HCT116 (cell line): ENCODE measurements around the gene PLK4. TPM values are rescaled to one million over a fixed set of nuclear protein-coding genes. Genes with fewer than 3 reads are reported as not detected.

Experiments
- ATAC-seq: fragments of 200-7000 bp; cut with Tn5 transposase; 2 replicates; pipeline ENCODE4 v1.9.1; 2020; ENCODE audit warnings: mild to moderate bottlenecking, moderate library complexity
- BruUV-seq: library from RNA; stranded (reverse); fragments of 400-500 nt; replicated peaks from 2 replicates; lab custom pipeline; 2021; lab: Mats Ljungman, UMichigan
- CTCF ChIA-PET: fragments of 300-600 bp; sonication (Branson Sonifier 250); formaldehyde crosslinking; loops from one replicate; lab custom pipeline; 2021; ENCODE audit warnings: antibody characterized with exemption; lab: Charles Lee
- POLR2A ChIA-PET: fragments of 300-600, 350-600 bp; sonication (Branson Sonifier 250); formaldehyde crosslinking; loops from one replicate; lab custom pipeline; 2021; ENCODE audit warnings: antibody characterized with exemption; lab: Charles Lee
- RAD21 ChIA-PET, 2 experiments: fragments of 300-600 bp; sonication (Branson Sonifier 250); formaldehyde crosslinking; loops; one replicate each; lab custom pipeline; 2023; ENCODE audit warnings: low total read pairs in 2 of 2; ENCODE audit not compliant: uncharacterized antibody in 2 of 2, unreplicated experiment in 2 of 2, low non-redundant PET in 1 of 2; lab: Charles Lee
- DNase-seq: peaks from one replicate; pipeline ENCODE4 v3.0.0-alpha.2; 2010; ENCODE audit warnings: low read depth, low spot score
- H2AFZ ChIP-seq: fragments of 200-600 bp; shearing (Covaris generic), sonication (generic); 2 replicates; pipeline ENCODE4 v1.6.1; 2017; ENCODE audit warnings: low read depth, mixed run types, mixed read lengths, antibody characterized with exemption, low read length; ENCODE audit not compliant: poor library complexity, severe bottlenecking
- H3K27ac ChIP-seq: 2 replicates; pipeline ENCODE4 v1.5.1; 2012; ENCODE audit warnings: low read depth, low read length
- H3K27me3 ChIP-seq: fragments of 200-600 bp; sonication (generic); 2 replicates; pipeline ENCODE4 v1.6.1; 2016; ENCODE audit warnings: mixed run types, low read length, mixed read lengths; ENCODE audit not compliant: insufficient read depth
- H3K36me3 ChIP-seq, 2 experiments: fragments of 200-500 bp in 1 of 2; fragments of 200-600 bp in 1 of 2; sonication (Bioruptor generic) in 1 of 2; sonication (generic) in 1 of 2; 2 replicates each; pipeline versions ENCODE4 v1.5.1 to v1.6.1; 2014 to 2016; ENCODE audit warnings: low read length in 2 of 2, inconsistent platforms in 1 of 2, mixed read lengths in 1 of 2, mixed run types in 1 of 2; ENCODE audit not compliant: insufficient read depth in 2 of 2, control insufficient read depth in 1 of 2
- H3K4me1 ChIP-seq, 2 experiments: fragments of 200-600 bp in 1 of 2; sonication (generic) in 1 of 2; 2 replicates each; pipeline versions ENCODE4 v1.5.1 to v1.6.1; 2012 to 2017; ENCODE audit warnings: low read length in 2 of 2, inconsistent platforms in 1 of 2, mild to moderate bottlenecking in 1 of 2, mixed read lengths in 1 of 2, mixed run types in 1 of 2, moderate library complexity in 1 of 2; ENCODE audit not compliant: insufficient read depth in 2 of 2, control insufficient read depth in 1 of 2
- H3K4me2 ChIP-seq: fragments of 200-600 bp; sonication (generic); 2 replicates; pipeline ENCODE4 v1.6.1; 2017; ENCODE audit warnings: mixed run types, low read length, mixed read lengths
- H3K4me3 ChIP-seq, 2 experiments: fragments of 200-600 bp in 1 of 2; sonication (generic) in 1 of 2; replicated peaks in 1 of 2; 2 replicates each; pipeline ENCODE4 v1.5.1; 2011 to 2016; ENCODE audit warnings: low read length in 2 of 2, control low read depth in 1 of 2, low read depth in 1 of 2, mild to moderate bottlenecking in 1 of 2, mixed read lengths in 1 of 2, mixed run types in 1 of 2
- H3K79me2 ChIP-seq: fragments of 200-600 bp; sonication (generic); 2 replicates; pipeline ENCODE4 v1.6.1; 2017; ENCODE audit warnings: mild to moderate bottlenecking, mixed run types, low read length, moderate library complexity, mixed read lengths; ENCODE audit not compliant: insufficient read depth
- H3K9ac ChIP-seq: fragments of 200-600 bp; sonication (generic); 2 replicates; pipeline ENCODE4 v1.6.1; 2016; ENCODE audit warnings: low read length, mixed read lengths
- H3K9me2 ChIP-seq: fragments of 200-600 bp; sonication (generic), shearing (Covaris generic); 2 replicates; pipeline ENCODE4 v1.6.1; 2017; ENCODE audit warnings: mixed run types, mild to moderate bottlenecking, moderate library complexity; ENCODE audit not compliant: insufficient read depth
- H3K9me3 ChIP-seq, 2 experiments: fragments of 200-500 bp in 1 of 2; fragments of 200-600 bp in 1 of 2; sonication (Bioruptor generic) in 1 of 2; sonication (generic) in 1 of 2; 2 replicates each; pipeline ENCODE4 v1.6.1; 2014 to 2017; ENCODE audit warnings: low read length in 2 of 2, mixed read lengths in 2 of 2, inconsistent platforms in 1 of 2, low read depth in 1 of 2, mild to moderate bottlenecking in 1 of 2, mixed run types in 1 of 2, moderate library complexity in 1 of 2; ENCODE audit not compliant: control insufficient read depth in 1 of 2, insufficient read depth in 1 of 2
- H4K20me1 ChIP-seq: fragments of 200-600 bp; sonication (generic), shearing (Covaris generic); 2 replicates; pipeline ENCODE4 v1.6.1; 2017; ENCODE audit warnings: mixed run types, mild to moderate bottlenecking, moderate library complexity; ENCODE audit not compliant: insufficient read depth
- CEBPB ChIP-seq: IDR thresholded peaks from 2 replicates; pipeline ENCODE4 v1.6.1; 2012; ENCODE audit warnings: low read depth
- EZH2 ChIP-seq: fragments of 200-600 bp; sonication (generic); IDR thresholded peaks from 2 replicates; pipeline ENCODE4 v1.6.1; 2017; ENCODE audit warnings: antibody characterized with exemption, mixed run types
- EZH2phosphoT487 ChIP-seq: fragments of 200-600 bp; IDR thresholded peaks from 2 replicates; pipeline ENCODE4 v1.6.1; 2018; ENCODE audit warnings: antibody characterized with exemption, borderline replicate concordance
- FOSL1 ChIP-seq: IDR thresholded peaks from 2 replicates; pipeline ENCODE4 v1.6.1; 2012; ENCODE audit warnings: low read depth
- JUND ChIP-seq: IDR thresholded peaks from 2 replicates; pipeline ENCODE4 v1.6.1; 2012
- TCF7L2 ChIP-seq: IDR thresholded peaks from 2 replicates; pipeline ENCODE4 v1.7.0; 2011; ENCODE audit warnings: borderline replicate concordance, inconsistent platforms; ENCODE audit not compliant: insufficient read depth, insufficient read length; ENCODE audit errors: extremely low read depth
- YY1 ChIP-seq: IDR thresholded peaks from 2 replicates; pipeline ENCODE4 v1.6.1; 2011; ENCODE audit warnings: low read length, low read depth, moderate library complexity, mild to moderate bottlenecking; ENCODE audit not compliant: insufficient replicate concordance; ENCODE audit errors: extremely low read depth
- intact Hi-C: fragments of 100-400 bp; cut with micrococcal nuclease; formaldehyde crosslinking; loops from 2 replicates; pipeline ENCODE4 v1.10.0; 2022
- total RNA-seq: library from RNA; stranded (reverse); gene quantifications from one replicate; pipeline ENCODE4 v1.2.1, GENCODE V29; 2021; ENCODE audit not compliant: unreplicated experiment
- TF ChIP-seq, protein P1 (sequence below): IDR thresholded peaks from 2 replicates; pipeline ENCODE4 v1.6.1; 2012; ENCODE audit warnings: low read depth
- TF ChIP-seq, protein P2 (sequence below): IDR thresholded peaks from 2 replicates; pipeline ENCODE4 v1.6.1; 2012

The PLK4 gene
- total RNA-seq, 1 experiment from 2014 or later: 34.8 TPM

DNA sequence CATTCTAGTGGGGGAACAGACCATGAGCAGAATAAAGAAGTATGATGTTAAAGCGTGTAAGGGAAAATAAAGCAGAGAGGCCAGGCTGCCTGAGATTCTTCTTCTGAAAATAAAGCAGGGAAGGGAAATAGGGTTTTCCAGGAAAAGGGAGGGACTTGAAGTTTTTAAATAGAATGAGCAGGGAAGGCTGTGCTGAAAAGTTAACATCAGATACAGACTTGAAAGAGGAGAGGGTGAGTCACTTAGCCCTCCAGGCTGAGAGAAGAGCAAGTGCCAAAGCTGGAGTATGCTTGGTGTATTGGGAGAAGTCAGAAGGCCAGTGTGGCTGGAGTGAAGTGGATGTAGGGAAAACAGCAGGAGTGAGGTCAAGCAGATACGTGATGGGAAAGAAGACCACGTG lies 10.0 kb upstream of the PLK4 start:
- Histone ChIP-seq H3K79me2 (peaks cover 9% of the 10 kb centered on the region; the same call in 1 of the 2 replicates), H3K9me2 (no peaks in the 10 kb centered on the region), H4K20me1 (no peaks in the 10 kb centered on the region), H3K9me3 (no peaks in the 10 kb centered on the region), H3K27me3 (no peaks in the 10 kb centered on the region), H2AFZ (no peak overlapping the region), H3K9ac (no peak overlapping the region), H3K4me1 (peaks cover 7 to 11% of the 10 kb centered on the region in 2 experiments; a peak in 3 of 4 replicates), H3K36me3 (no peaks in the 10 kb centered on the region), H3K4me3 (no peak overlapping the region), H3K27ac (no peak overlapping the region), H3K4me2 (peak overlapping the region; percentile 17; the same call in 1 of the 2 replicates)
- ChIA-PET POLR2A (interaction anchor here (1.9 kb wide), 1 partner anchor 10 kb away, joined by 6 read pairs; the partner anchor contains the start of gene PLK4), CTCF (no interaction called here), RAD21 (no interaction called here)
- peak; percentile 52; the same call in 1 of the 2 replicates for ATAC-seq
- TF ChIP-seq EZH2 (no peak), CEBPB (no peak), FOSL1 (no peak), TCF7L2 (no peak)
- no peak for DNase-seq
- BruUV-seq: no TSS peak
- intact Hi-C loops: no loop called here

DNA sequence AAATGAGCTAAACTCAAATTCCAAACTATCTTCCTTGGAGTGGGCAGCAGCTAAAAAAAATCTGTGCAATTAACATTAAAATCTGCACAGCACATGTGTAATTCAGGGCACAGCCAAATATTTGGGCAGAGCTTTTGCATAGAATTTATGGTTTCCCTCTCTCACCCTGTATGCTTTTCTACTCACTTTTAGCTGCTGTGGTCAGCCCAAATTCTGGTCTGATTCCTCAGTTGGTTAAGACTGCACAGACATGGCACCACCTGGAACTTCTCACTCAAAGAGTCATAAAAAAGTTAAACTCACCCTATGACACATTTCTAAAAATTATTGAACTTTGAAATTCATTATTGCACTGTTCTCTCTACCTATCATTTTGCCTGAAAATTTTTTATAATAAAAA lies 4.9 kb upstream of the PLK4 start:
- BruUV-seq: no TSS peak
- TF ChIP-seq EZH2phosphoT487 (no peak), JUND (no peak), CEBPB (no peak), YY1 (no peak)
- TF ChIP-seq, protein P1, sequence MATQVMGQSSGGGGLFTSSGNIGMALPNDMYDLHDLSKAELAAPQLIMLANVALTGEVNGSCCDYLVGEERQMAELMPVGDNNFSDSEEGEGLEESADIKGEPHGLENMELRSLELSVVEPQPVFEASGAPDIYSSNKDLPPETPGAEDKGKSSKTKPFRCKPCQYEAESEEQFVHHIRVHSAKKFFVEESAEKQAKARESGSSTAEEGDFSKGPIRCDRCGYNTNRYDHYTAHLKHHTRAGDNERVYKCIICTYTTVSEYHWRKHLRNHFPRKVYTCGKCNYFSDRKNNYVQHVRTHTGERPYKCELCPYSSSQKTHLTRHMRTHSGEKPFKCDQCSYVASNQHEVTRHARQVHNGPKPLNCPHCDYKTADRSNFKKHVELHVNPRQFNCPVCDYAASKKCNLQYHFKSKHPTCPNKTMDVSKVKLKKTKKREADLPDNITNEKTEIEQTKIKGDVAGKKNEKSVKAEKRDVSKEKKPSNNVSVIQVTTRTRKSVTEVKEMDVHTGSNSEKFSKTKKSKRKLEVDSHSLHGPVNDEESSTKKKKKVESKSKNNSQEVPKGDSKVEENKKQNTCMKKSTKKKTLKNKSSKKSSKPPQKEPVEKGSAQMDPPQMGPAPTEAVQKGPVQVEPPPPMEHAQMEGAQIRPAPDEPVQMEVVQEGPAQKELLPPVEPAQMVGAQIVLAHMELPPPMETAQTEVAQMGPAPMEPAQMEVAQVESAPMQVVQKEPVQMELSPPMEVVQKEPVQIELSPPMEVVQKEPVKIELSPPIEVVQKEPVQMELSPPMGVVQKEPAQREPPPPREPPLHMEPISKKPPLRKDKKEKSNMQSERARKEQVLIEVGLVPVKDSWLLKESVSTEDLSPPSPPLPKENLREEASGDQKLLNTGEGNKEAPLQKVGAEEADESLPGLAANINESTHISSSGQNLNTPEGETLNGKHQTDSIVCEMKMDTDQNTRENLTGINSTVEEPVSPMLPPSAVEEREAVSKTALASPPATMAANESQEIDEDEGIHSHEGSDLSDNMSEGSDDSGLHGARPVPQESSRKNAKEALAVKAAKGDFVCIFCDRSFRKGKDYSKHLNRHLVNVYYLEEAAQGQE: no peak
- TF ChIP-seq, protein P2, sequence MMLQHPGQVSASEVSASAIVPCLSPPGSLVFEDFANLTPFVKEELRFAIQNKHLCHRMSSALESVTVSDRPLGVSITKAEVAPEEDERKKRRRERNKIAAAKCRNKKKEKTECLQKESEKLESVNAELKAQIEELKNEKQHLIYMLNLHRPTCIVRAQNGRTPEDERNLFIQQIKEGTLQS: no peak
- Histone ChIP-seq H3K79me2 (peaks cover 22% of the 10 kb centered on the region), H3K27me3 (no peaks in the 10 kb centered on the region), H3K9me2 (no peaks in the 10 kb centered on the region), H3K4me1 (peaks cover 3 to 13% of the 10 kb centered on the region in 2 experiments; a peak in 3 of 4 replicates), H3K9ac (no peak overlapping the region), H2AFZ (no peak overlapping the region), H3K4me3 (no peak overlapping the region), H4K20me1 (no peaks in the 10 kb centered on the region), H3K9me3 (no peaks in the 10 kb centered on the region), H3K4me2 (no peak overlapping the region), H3K27ac (no peak overlapping the region), H3K36me3 (no peaks in the 10 kb centered on the region)
- intact Hi-C loops: no loop called here
- no peak for DNase-seq
- no peak for ATAC-seq
- ChIA-PET CTCF (no interaction called here), POLR2A (interaction anchor here (1.1 kb wide), 1 partner anchor 93 kb away, joined by 3 read pairs; the partner anchor contains the start of gene HSPA4L), RAD21 (no interaction called here)
